Urinary bladder (tissue), 4 donors: ENCODE measurements around the gene DCUN1D5. TPM values are rescaled to one million over a fixed set of nuclear protein-coding genes. Genes with fewer than 3 reads are reported as not detected.

Experiments
- DNase-seq: peaks from one replicate; pipeline ENCODE4 v3.0.0-alpha.2; 2015; ENCODE audit errors: extremely low spot score
- H3K27ac ChIP-seq: one replicate; pipeline ENCODE4 v1.5.1; 2013; ENCODE audit warnings: low read depth, mild to moderate bottlenecking, moderate library complexity
- H3K36me3 ChIP-seq: one replicate; pipeline ENCODE4 v1.6.1; 2013; ENCODE audit warnings: mild to moderate bottlenecking, moderate library complexity; ENCODE audit not compliant: insufficient read depth
- H3K4me1 ChIP-seq: one replicate; pipeline ENCODE4 v1.6.1; 2013; ENCODE audit warnings: mild to moderate bottlenecking, moderate library complexity; ENCODE audit not compliant: insufficient read depth
- H3K4me3 ChIP-seq: one replicate; pipeline ENCODE4 v1.5.1; 2013; ENCODE audit warnings: low read depth, low read length
- WGBS: extraction: QIAGEN DNeasy Blood & Tissue Kit; methylation state at CpG from one replicate; pipeline ENCODE4 v1.1.7; 2013; 5-methylcytosine and 5-hydroxymethylcytosine counted together
- polyA plus RNA-seq: library from polyadenylated mRNA; stranded (reverse); fragments of 200-250 nt; gene quantifications from one replicate; pipeline ENCODE4 v1.2.3, GENCODE V29; 2013
- total RNA-seq: library from RNA; depleted of rRNA; stranded (reverse); fragments of >200 nt; gene quantifications from one replicate; pipeline ENCODE4 v1.2.3, GENCODE V29; 2014
- donor health status: healthy with polysubstance abuse.
- donor health status: healthy.

The DCUN1D5 gene
- total and polyA plus RNA-seq, 2 donors = 23.8 to 27.2 TPM

GRCh38 chr11:103078710-103079109 lies 13.2 kb downstream of the DCUN1D5 start:
- Histone ChIP-seq H3K27ac (no peak overlapping the region), H3K36me3 (peaks cover 8% of the 10 kb centered on the region), H3K4me3 (no peak overlapping the region), H3K4me1 (no peaks in the 10 kb centered on the region)
- no peak for DNase-seq
- WGBS = 95% methylated on average over 5 of the region's 5 CpGs

DNA sequence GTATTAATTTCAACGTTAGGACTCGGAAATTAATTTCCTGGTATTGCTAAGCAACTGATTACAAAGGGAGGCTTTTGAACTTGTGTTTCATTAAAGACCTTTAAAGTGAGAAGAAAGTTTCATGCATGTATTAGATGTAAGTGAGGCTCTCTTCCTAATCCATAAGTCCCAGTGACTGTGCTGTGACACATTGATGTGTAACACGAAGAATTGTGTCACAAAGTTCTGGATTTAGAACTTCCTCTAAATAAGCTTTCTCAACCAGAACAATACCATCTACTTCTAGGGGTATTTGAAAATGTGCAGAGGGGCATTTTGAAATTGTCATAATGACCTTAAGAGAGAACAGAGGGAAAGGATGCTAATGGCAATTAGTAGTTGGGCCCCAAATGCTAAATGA lies 14.4 kb downstream of the DCUN1D5 start:
- no peak overlapping the region for H3K27ac ChIP-seq
- H3K36me3 ChIP-seq = peaks cover 8% of the 10 kb centered on the region
- no peak overlapping the region for H3K4me3 ChIP-seq
- H3K4me1 ChIP-seq = no peaks in the 10 kb centered on the region
- WGBS = 91% methylated on average over 3 of the region's 3 CpGs
- no peak for DNase-seq

GRCh38 chr11:103076361-103076760 lies 15.6 kb downstream of the DCUN1D5 start:
- H3K4me1 ChIP-seq = no peaks in the 10 kb centered on the region
- 90% methylated on average over 3 of the region's 3 CpGs for WGBS
- no peak overlapping the region for H3K4me3 ChIP-seq
- no peak for DNase-seq
- H3K27ac ChIP-seq = no peak overlapping the region
- peaks cover 8% of the 10 kb centered on the region for H3K36me3 ChIP-seq

GRCh38 chr11:103071008-103071407 lies 21.0 kb downstream of the DCUN1D5 start:
- Histone ChIP-seq H3K4me1 (no peaks in the 10 kb centered on the region), H3K36me3 (peaks cover 2% of the 10 kb centered on the region), H3K27ac (no peak overlapping the region), H3K4me3 (no peak overlapping the region)
- DNase-seq = no peak

DNA sequence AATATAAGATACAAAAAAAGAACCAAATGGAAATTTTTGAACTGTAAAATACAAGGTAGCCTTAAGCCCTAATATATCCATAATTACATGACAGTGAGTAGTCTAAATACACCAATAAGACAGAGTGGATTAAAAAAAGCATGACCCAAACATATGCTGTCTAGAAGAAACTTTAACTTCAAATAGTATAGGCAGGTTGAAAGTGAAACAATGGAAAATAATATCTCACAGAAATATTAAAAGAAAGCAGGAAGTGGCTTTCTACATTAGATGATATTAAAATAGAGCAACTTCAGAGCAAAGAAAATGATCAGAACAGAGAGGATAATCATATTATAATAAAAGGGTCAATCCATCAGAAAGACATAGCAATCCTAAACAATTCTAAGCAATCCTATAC lies 21.8 kb downstream of the DCUN1D5 start:
- Histone ChIP-seq H3K4me3 (no peak overlapping the region), H3K4me1 (no peaks in the 10 kb centered on the region), H3K36me3 (peaks cover 2% of the 10 kb centered on the region), H3K27ac (no peak overlapping the region)
- DNase-seq = no peak

- Histone ChIP-seq H3K27ac (no peak overlapping the region), H3K36me3 (peaks cover 2% of the 10 kb centered on the region), H3K4me1 (no peaks in the 10 kb centered on the region), H3K4me3 (no peak overlapping the region)
- DNase-seq = no peak
- 96% methylated on average over 2 of the region's 2 CpGs for WGBS
Measured at GRCh38 chr11:103069367-103069766, 22.6 kb downstream of the DCUN1D5 start.

DNA sequence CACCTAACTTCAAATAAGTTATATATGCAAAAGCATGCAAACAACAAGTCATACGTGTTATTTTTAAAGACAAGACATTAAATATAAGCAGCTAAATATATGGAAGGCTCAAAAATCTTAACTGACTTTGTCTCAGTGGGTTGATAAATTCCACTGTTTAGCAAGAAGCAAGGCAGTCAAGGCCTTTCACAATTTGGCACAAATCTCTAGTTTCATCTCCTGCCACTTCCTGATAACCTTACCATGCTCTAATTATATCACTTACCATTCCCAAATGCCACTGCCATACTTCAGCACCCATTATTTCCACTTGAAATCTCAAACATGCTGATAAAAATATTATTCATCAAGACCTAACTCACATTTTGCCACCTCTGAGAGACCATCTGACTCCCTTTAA lies 24.8 kb downstream of the DCUN1D5 start:
- DNase-seq = no peak
- Histone ChIP-seq H3K36me3 (peaks cover 2% of the 10 kb centered on the region), H3K27ac (no peak overlapping the region), H3K4me3 (no peak overlapping the region), H3K4me1 (no peaks in the 10 kb centered on the region)
- WGBS = 89% methylated on average over 1 of the region's 1 CpG

- peaks cover 2% of the 10 kb centered on the region for H3K36me3 ChIP-seq
- H3K4me3 ChIP-seq = no peak overlapping the region
- DNase-seq = no peak
- no peaks in the 10 kb centered on the region for H3K4me1 ChIP-seq
- 88% methylated on average over 1 of the region's 1 CpG for WGBS
- H3K27ac ChIP-seq = no peak overlapping the region
Measured at GRCh38 chr11:103061656-103062055, 30.3 kb downstream of the DCUN1D5 start.

DNA sequence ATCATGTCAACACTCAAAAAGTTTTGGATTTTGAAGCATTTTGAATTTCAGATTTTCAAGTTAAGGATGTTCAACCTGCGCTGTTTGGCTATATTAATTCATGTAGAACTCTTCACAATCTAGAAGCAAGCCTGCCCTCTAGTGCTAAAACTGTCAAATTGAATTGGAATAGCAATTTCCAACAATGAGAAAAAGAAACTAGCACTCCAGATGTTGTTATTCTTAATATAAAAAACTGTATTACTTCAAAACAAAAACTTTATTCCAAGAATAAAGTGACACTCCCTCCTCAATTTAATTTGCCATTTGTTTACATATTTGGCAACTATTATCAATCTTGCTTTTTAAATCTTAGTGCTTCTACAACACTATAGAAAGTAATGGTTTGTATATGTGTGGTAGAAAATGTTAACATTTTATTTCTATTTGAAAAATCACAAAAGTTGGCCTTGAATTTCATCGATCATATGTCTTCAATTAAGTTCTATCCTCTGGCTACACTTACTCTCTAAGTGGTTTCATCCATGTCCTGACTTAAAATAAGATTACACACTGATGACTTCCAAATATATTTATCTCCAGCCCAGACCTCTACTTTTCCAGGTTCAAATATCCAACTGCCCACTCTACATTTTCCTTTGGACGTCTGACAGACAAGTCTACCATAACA lies 36.6 kb downstream of the DCUN1D5 start:
- no peak overlapping the region for H3K27ac ChIP-seq
- no peak overlapping the region for H3K4me3 ChIP-seq
- H3K36me3 ChIP-seq = peaks cover 2% of the 10 kb centered on the region
- H3K4me1 ChIP-seq = no peaks in the 10 kb centered on the region
- DNase-seq = peak; percentile 8
- whole genome bisulfite sequencing = 39% methylated on average over 3 of the region's 3 CpGs

DNA sequence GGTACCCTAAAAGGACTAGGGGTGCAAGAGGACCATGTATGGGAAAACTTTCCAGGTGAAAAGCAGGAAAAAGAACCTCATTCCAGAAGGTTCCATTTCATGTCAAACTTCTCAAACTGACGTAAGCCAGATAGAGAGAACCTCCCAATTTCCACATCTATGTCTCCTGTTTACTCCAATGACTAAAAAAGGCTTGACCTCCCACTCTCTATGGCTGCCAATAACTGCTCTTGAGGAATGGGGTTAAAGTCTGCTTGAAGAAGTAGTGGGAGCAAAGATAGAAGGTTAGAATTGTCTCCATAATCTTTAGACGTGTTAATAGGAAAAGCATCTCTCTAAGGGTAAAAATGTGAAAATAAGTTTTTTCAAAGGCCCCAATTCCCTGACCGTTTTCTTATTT lies 38.0 kb downstream of the DCUN1D5 start:
- no peaks in the 10 kb centered on the region for H3K4me1 ChIP-seq
- no peaks in the 10 kb centered on the region for H3K36me3 ChIP-seq
- no peak overlapping the region for H3K27ac ChIP-seq
- 86% methylated on average over 3 of the region's 3 CpGs for WGBS
- H3K4me3 ChIP-seq = no peak overlapping the region
- no peak for DNase-seq

DNA sequence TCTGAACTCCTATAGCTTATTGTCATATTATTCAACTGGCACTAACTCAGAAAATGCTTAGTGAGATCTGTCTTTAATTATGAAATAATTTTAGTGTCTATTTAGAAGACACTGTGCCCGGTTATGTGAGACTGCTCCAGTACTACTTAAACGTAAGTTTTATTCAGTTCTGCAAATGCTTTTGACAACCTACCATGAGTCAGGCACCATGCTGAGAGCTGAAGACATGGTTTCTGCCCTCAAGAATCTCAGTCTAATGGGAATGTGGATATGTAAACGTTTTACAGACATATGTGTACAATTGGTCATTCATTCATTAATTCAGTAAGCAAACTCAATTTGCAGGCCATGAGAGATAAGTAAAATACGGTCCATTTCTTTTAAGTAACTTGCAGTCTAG lies 40.0 kb downstream of the DCUN1D5 start:
- no peaks in the 10 kb centered on the region for H3K4me1 ChIP-seq
- H3K4me3 ChIP-seq = no peak overlapping the region
- H3K27ac ChIP-seq = no peak overlapping the region
- no peak for DNase-seq
- H3K36me3 ChIP-seq = no peaks in the 10 kb centered on the region
- 84% methylated on average over 4 of the region's 4 CpGs for WGBS

GRCh38 chr11:103051151-103051801 lies 40.7 kb downstream of the DCUN1D5 start:
- no peaks in the 10 kb centered on the region for H3K4me1 ChIP-seq
- no peak overlapping the region for H3K27ac ChIP-seq
- DNase-seq = no peak
- 80% methylated on average over 1 of the region's 1 CpG for WGBS
- no peaks in the 10 kb centered on the region for H3K36me3 ChIP-seq
- H3K4me3 ChIP-seq = no peak overlapping the region

GRCh38 chr11:103050351-103050750 lies 41.6 kb downstream of the DCUN1D5 start:
- H3K27ac ChIP-seq = no peak overlapping the region
- no peaks in the 10 kb centered on the region for H3K36me3 ChIP-seq
- no peak for DNase-seq
- H3K4me3 ChIP-seq = no peak overlapping the region
- no peaks in the 10 kb centered on the region for H3K4me1 ChIP-seq

- H3K27ac ChIP-seq = no peak overlapping the region
- no peak overlapping the region for H3K4me3 ChIP-seq
- H3K4me1 ChIP-seq = no peaks in the 10 kb centered on the region
- no peaks in the 10 kb centered on the region for H3K36me3 ChIP-seq
- no peak for DNase-seq
Measured at GRCh38 chr11:103047837-103048236, 44.1 kb downstream of the DCUN1D5 start.
